Smooth muscle cell (in vitro differentiated cells): ENCODE data around the gene PRELP. TPM values are rescaled to one million over a fixed set of nuclear protein-coding genes. Genes with fewer than 3 reads are reported as not detected.

Experiments used
- DNase-seq: peaks from one replicate; lab custom pipeline; 2025; ENCODE audit not compliant: unreplicated experiment; lab: John Stamatoyannopoulos, UW
- H2AFZ ChIP-seq: fragments of 200-600 bp; sonication (generic); 2 replicates; pipeline ENCODE4 v1.6.0; 2016; ENCODE audit warnings: antibody characterized with exemption, low read depth, mild to moderate bottlenecking
- H3F3A ChIP-seq: fragments of 200-600 bp; sonication (generic); 2 replicates; pipeline ENCODE4 v1.6.0; 2017; ENCODE audit warnings: antibody characterized with exemption, low read depth
- H3K27ac ChIP-seq: fragments of 200-600 bp; sonication (generic); 2 replicates; pipeline ENCODE4 v1.5.1; 2016; ENCODE audit warnings: low read depth, mild to moderate bottlenecking
- H3K27me3 ChIP-seq: fragments of 200-600 bp; sonication (generic); 2 replicates; pipeline ENCODE4 v1.6.1; 2016; ENCODE audit warnings: low read depth, mild to moderate bottlenecking
- H3K36me3 ChIP-seq: fragments of 200-600 bp; sonication (generic); 2 replicates; pipeline ENCODE4 v1.5.1; 2016; ENCODE audit warnings: low read depth
- H3K4me1 ChIP-seq: fragments of 200-600 bp; sonication (generic); 2 replicates; pipeline ENCODE4 v1.5.1; 2016; ENCODE audit warnings: low read depth
- H3K4me2 ChIP-seq: fragments of 200-600 bp; sonication (generic); 2 replicates; pipeline ENCODE4 v1.6.0; 2016; ENCODE audit warnings: mild to moderate bottlenecking
- H3K4me3 ChIP-seq: fragments of 200-600 bp; sonication (generic); 2 replicates; pipeline ENCODE4 v1.5.1; 2016; ENCODE audit warnings: mild to moderate bottlenecking
- H3K79me2 ChIP-seq: fragments of 200-600 bp; sonication (generic); 2 replicates; pipeline ENCODE4 v1.6.0; 2016; ENCODE audit warnings: low read depth, mild to moderate bottlenecking
- H3K9ac ChIP-seq: fragments of 200-600 bp; sonication (generic); 2 replicates; pipeline ENCODE4 v1.6.0; 2016; ENCODE audit warnings: low read depth
- H3K9me3 ChIP-seq: fragments of 200-600 bp; sonication (generic); replicated peaks from 2 replicates; pipeline ENCODE4 v1.5.1; 2016; ENCODE audit warnings: low read depth
- H4K20me1 ChIP-seq: fragments of 200-600 bp; sonication (generic); 2 replicates; pipeline ENCODE4 v1.6.0; 2016; ENCODE audit warnings: low read depth
- WGBS: methylation state at CpG from one replicate; pipeline ENCODE4 v1.1.7; 2016; ENCODE audit warnings: low lambda C conversion rate; 5-methylcytosine and 5-hydroxymethylcytosine counted together
- polyA plus RNA-seq: library from polyadenylated mRNA; unstranded; fragments of >200 nt; fragmentation: Nextera tagmentation; extraction: Ambion mirVana; gene quantifications from 2 replicates; pipeline ENCODE4 v1.2.1, GENCODE V29; 2016
- total RNA-seq: library from RNA; depleted of rRNA; stranded (reverse); fragments of >200 nt; gene quantifications from 2 replicates; pipeline ENCODE4 v1.2.3, GENCODE V29; 2014
- TF ChIP-seq, protein P1 (sequence below): fragments of 200-600 bp; sonication (generic); IDR thresholded peaks from 2 replicates; pipeline ENCODE4 v1.5.1; 2017; ENCODE audit warnings: borderline replicate concordance, mild to moderate bottlenecking, antibody characterized with exemption; ENCODE audit not compliant: insufficient read depth, poor library complexity, severe bottlenecking

The PRELP gene
- total and polyA plus RNA-seq, 2 experiments from 2014 or later: 0.04 to 2.1 TPM

- Histone ChIP-seq H3K4me2 (peak overlapping the region; percentile 62), H3K4me1 (peaks cover 45% of the 10 kb centered on the region), H4K20me1 (no peaks in the 10 kb centered on the region), H3K79me2 (no peaks in the 10 kb centered on the region), H3F3A (peaks cover 17% of the 10 kb centered on the region), H3K27ac (peak overlapping the region; percentile 99), H3K9ac (peak overlapping the region; percentile 91), H3K4me3 (no peak overlapping the region), H2AFZ (peak overlapping the region; percentile 57), H3K36me3 (no peaks in the 10 kb centered on the region), H3K27me3 (no peaks in the 10 kb centered on the region), H3K9me3 (no peaks in the 10 kb centered on the region)
- DNase-seq: no peak
- TF ChIP-seq, protein P1, sequence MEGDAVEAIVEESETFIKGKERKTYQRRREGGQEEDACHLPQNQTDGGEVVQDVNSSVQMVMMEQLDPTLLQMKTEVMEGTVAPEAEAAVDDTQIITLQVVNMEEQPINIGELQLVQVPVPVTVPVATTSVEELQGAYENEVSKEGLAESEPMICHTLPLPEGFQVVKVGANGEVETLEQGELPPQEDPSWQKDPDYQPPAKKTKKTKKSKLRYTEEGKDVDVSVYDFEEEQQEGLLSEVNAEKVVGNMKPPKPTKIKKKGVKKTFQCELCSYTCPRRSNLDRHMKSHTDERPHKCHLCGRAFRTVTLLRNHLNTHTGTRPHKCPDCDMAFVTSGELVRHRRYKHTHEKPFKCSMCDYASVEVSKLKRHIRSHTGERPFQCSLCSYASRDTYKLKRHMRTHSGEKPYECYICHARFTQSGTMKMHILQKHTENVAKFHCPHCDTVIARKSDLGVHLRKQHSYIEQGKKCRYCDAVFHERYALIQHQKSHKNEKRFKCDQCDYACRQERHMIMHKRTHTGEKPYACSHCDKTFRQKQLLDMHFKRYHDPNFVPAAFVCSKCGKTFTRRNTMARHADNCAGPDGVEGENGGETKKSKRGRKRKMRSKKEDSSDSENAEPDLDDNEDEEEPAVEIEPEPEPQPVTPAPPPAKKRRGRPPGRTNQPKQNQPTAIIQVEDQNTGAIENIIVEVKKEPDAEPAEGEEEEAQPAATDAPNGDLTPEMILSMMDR: no peak
- WGBS: 80% methylated on average over 4 of the region's 4 CpGs
These were observed 36.3 kb downstream of the PRELP start for GRCh38 chr1:203511930-203512329.

- 31% methylated on average over 1 of the region's 1 CpG for WGBS
- TF ChIP-seq, protein P1: no peak
- no peak for DNase-seq
- peaks cover 41% of the 10 kb centered on the region for H3K4me1 ChIP-seq
- no peaks in the 10 kb centered on the region for H3K36me3 ChIP-seq
- H2AFZ ChIP-seq: no peak overlapping the region
- peak overlapping the region; percentile 91 for H3K9ac ChIP-seq
- peak overlapping the region; percentile 62 for H3K4me2 ChIP-seq
- H4K20me1 ChIP-seq: no peaks in the 10 kb centered on the region
- H3F3A ChIP-seq: peaks cover 13% of the 10 kb centered on the region
- H3K27ac ChIP-seq: peak overlapping the region; percentile 99
- H3K79me2 ChIP-seq: no peaks in the 10 kb centered on the region
- H3K27me3 ChIP-seq: no peaks in the 10 kb centered on the region
- H3K4me3 ChIP-seq: no peak overlapping the region
- no peaks in the 10 kb centered on the region for H3K9me3 ChIP-seq
These were observed 36.9 kb downstream of the PRELP start for GRCh38 chr1:203512517-203512847.

DNA sequence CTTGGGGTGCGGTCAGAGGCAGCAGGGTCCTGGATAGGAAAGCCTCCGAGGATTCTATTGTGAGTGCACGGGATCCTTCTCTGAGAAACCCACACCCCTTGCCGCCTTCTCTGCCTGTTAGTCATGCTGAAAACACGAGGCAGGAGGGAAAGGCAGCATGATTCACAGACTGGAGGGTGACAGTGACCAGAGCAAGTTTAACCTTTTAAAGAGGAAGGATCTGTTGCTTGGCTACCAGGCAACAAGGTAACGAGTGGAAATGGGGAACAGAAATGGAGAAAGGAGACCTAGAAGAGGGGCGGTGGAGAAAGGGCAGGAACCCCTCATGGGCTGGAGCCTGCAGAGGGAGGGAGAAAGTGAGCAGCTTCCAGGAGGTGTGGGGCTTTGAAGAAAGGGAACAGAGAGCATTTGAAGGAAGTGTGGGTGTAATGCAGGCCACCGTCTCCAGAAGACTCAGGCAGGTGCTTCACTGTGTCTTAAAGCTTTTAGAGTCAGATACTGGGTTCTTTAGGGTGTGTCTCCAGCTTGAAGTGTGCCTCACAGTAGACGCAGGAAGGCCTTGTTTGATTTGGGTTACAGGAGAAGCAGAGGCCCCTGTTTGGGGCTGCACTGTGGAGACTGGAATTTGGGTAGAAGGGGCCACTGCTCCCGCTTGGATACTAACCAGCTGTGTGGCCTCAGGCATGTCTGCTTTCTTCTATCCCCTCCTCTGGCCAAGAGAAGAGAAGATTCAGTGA, 37.4 kb downstream of the PRELP start:
- 9% methylated on average over 10 of the region's 10 CpGs for WGBS

More for the DNA sequence above, 37.4 kb downstream of the PRELP start:
- Histone ChIP-seq H3K9ac (peak overlapping the region; percentile 96), H3K4me1 (peaks cover 41% of the 10 kb centered on the region), H3K4me3 (peak overlapping the region; percentile 1), H3K27ac (peak overlapping the region; percentile 99), H2AFZ (no peak overlapping the region), H3K27me3 (no peaks in the 10 kb centered on the region), H3K4me2 (peak overlapping the region; percentile 81), H3F3A (peaks cover 11% of the 10 kb centered on the region), H4K20me1 (no peaks in the 10 kb centered on the region), H3K79me2 (no peaks in the 10 kb centered on the region), H3K36me3 (no peaks in the 10 kb centered on the region), H3K9me3 (no peaks in the 10 kb centered on the region)
- TF ChIP-seq, protein P1: no peak
- DNase-seq: peak; percentile 36
